Stimulated activated CD8-positive, alpha-beta memory T cell treated with anti-CD3 and anti-CD28 coated beads, Interleukin-15, amount 100 ng/mL, for 48 hours (primary cell): ENCODE results near the gene CENPO.

Experiments
- DNase-seq, 2 donors: peaks; one replicate each; pipeline ENCODE4 v3.0.0-alpha.2; 2020; ENCODE audit warnings: low read depth in 2 of 2

Gene CENPO

DNA sequence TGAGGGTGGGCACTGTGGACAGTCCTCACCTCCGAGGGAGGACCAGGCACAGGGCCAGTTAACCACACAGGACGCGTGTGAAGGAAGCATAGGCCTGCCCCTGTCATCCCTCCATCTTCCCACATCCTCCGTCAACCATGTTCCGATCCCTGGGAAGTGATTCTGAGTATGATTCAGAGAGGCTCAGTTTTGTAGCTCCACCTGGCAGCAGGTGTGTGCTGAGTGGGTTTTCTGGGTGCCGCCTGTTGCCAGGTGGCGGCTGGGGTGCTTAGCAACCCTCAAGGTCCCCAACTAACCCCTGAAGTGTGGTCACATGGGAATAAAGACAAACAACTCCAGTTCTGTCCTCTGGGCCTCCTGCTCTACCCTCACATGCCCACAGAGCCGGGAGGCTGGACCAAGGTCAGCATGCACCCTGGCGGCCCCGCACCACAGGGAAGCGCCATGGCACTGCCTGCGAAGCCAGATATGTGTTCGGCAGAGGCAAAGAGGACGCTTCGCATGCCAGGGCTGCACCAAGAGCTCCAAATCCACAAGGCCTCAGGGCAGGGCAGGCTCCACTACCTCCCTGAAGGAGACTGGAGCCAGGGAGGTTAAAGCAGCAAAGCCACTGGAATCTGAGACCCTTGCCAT, 66.9 kb downstream of the CENPO start:
- DNase-seq: no peak

DNA sequence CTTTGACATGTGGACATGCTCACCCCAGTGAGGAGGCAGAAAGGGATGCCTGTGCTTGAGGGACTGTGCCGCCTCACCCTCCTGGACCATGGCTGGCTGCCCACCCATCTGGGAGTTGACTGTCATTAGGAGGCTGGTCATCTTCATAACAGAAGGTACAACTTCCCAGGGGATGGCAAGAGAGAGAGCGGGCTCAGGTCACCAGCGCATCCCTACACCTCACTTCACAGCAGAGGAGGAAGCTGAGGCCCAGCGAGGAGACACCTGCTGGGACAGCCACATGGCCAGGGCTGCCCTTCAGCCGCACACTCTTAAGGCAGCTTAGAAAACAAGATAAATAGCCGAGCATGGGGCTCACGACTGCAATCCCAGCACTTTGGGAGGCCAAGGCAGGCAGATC, 67.4 kb downstream of the CENPO start:
- DNase-seq: no peak

DNA sequence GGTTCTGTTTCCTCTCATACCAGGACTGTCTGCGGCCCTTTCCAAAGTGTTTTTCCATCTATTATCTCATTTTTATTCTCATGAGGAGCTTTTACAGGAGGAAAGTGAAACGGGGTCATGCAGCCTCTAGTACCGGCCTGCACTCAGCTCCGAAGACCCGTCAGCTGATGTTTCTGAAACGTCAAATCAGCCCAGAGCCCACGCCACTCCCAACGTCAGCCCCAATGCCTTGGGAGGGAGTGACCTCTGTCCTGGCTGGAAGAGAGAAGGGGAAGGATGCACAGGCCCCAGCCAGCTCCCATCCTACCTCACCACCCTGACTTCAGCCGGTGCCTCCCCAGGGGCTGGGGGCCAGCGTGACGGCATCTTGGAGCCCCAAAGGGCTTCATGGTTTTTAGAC, 68.3 kb downstream of the CENPO start:
- no peak for DNase-seq

DNA sequence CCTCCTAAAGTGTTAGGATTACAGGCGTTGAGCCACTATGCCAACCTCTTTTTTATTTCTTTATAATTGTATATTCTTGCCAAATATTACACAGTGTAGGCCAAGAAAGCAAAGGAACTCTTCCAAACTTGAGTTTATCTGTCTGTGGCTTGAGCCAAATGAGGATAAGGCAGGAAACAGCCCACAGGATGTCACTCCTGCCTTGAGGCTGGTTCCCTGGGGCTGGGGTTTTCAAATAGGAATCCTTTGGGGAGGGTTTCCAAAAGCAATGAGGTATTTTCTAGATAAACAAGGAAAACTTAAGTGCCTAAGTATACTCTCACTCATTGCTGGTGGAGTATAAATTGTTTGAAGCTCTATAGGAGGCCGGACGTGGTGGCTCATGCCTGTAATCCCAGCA, 70.4 kb downstream of the CENPO start:
- no peak for DNase-seq

DNA sequence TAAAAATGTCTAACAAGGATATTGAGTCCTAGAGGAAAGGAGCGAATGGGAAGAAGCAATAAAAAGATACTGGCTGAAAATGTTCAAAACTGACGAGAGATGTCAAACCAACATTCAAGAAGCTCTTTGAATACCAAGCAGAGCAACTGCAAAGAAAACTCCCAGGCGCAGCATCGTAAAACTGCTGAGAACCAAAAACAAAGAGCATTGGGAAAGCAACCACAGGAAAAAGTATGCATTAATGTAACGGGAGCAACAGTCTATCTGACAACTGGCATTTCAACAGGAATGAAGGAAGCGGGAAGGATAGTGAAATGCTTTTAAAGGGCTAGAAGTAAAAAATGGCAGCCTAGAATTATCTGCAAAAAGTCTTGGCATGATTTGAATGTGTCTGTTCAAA, 73.7 kb downstream of the CENPO start:
- no peak for DNase-seq

DNA sequence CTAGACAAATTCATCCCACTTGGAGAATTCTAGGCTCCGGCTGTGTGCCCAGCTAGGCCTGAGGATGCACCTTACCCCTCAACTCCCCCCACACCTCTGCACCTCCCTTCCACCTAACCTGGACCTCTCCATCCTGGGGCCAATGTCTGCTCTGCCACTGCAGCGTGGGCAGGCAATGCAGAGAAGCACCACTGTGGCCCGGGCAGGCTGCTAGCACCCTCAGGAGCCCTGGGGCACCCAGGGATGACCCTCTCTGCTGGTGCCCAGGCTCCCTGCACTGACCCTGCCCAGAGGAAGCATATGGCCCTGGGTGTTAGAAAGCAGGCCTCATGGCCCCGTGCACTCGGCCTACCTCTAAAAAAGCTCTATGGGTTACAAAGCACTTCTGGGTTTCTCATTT, 77.2 kb downstream of the CENPO start:
- DNase-seq: no peak

DNA sequence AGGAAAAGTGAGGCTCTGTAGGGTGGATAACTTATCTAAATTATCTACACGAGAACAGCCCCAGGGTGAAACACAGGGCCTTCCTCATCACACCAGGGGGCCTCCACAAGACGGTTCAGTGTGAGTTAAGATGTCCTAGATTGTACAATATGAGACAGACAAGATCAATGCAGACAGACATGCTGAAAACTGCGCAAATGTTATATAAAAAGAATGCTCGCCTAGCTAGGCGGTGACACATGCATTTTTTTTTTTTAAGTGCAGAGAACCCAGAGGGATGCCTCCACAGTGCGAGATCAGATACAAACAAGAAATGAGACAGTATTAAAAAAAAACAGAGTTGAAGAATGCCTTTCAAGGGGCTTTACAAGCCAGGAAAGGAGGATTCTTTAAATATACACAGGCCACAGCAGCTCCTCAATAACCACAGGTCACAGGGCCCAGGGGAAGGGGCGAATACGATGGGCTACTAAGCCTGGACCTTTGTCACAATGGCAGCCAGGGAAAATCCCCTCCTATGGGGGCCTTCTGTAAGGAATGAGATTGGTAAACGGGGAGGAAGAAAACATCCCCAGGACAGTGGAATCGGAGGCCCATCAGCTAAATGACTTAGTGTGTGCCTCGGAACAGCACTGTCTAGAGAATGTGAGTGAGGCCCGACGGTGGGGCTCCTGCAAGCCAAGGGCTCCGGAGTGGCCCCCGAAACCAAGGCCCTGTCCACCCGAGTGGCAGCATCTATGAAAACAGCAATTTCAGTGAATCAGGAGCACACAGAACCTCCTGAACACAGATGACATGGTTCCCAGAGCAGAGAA, 77.9 kb downstream of the CENPO start:
- DNase-seq: no peak

DNA sequence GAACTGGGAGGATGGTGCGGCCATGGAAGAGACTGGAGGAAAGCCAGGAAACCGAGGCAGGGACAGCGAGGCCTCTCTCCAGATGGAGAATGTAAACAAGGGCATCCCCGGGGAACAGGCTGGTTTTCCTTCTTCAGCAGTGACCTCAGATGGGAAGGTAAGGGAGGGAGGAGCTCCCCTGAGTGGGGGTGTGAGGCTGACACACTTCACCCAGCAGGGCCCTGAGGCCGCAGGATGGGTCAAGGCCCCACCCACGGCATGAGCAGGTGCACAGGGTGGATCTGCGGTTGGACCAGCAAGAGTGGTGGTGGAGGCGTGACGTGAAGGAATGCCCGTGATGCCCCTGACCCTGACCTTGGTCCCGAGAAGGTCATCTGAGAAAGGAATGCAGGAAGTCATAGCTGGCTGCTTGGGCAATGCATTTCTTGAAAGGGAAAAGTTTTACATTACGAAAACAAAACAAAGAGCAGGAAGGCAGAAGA, 78.7 kb downstream of the CENPO start:
- no peak for DNase-seq
